Activated effector memory CD4-positive, alpha-beta T cell treated with Interleukin-2 at 50 U/mL for 16 hours (primary cell): Measurements from ENCODE around the gene VSTM2B.

Experiments used
- DNase-seq: peaks from one replicate; pipeline ENCODE4 v3.0.0-alpha.2; 2020

VSTM2B gene

GRCh38 chr19:29571181-29571580 lies 45.4 kb downstream of the VSTM2B start:
- DNase-seq = no peak

GRCh38 chr19:29573486-29573885 lies 47.7 kb downstream of the VSTM2B start:
- DNase-seq = no peak

GRCh38 chr19:29574510-29574909 lies 48.7 kb downstream of the VSTM2B start:
- DNase-seq = no peak

GRCh38 chr19:29576046-29576606 lies 50.3 kb downstream of the VSTM2B start:
- DNase-seq = no peak

- DNase-seq = no peak
Observed at GRCh38 chr19:29576761-29577648, 51.2 kb downstream of the VSTM2B start.

- DNase-seq = no peak
Observed at GRCh38 chr19:29577649-29577963, 51.8 kb downstream of the VSTM2B start.

GRCh38 chr19:29578349-29578748 lies 52.6 kb downstream of the VSTM2B start:
- DNase-seq = no peak

- DNase-seq = no peak
Observed at GRCh38 chr19:29579308-29579910, 53.6 kb downstream of the VSTM2B start.

- DNase-seq = no peak
Observed at GRCh38 chr19:29581398-29581797, 55.6 kb downstream of the VSTM2B start.

- DNase-seq = no peak
Observed at GRCh38 chr19:29583196-29583999, 57.6 kb downstream of the VSTM2B start.

- DNase-seq = no peak
Observed at GRCh38 chr19:29586401-29586800, 60.6 kb downstream of the VSTM2B start.

- no peak for DNase-seq
Observed at GRCh38 chr19:29587059-29587458, 61.3 kb downstream of the VSTM2B start.

- DNase-seq = peak; percentile 49
Observed at GRCh38 chr19:29587518-29587986, 61.8 kb downstream of the VSTM2B start.

- DNase-seq = no peak
Observed at GRCh38 chr19:29588095-29588494, 62.3 kb downstream of the VSTM2B start.

GRCh38 chr19:29590278-29590677 lies 64.5 kb downstream of the VSTM2B start:
- no peak for DNase-seq

- DNase-seq = no peak
Observed at GRCh38 chr19:29591670-29592069, 65.9 kb downstream of the VSTM2B start.

- DNase-seq = no peak
Observed at GRCh38 chr19:29593869-29594268, 68.1 kb downstream of the VSTM2B start.

GRCh38 chr19:29596080-29596727 lies 70.4 kb downstream of the VSTM2B start:
- DNase-seq = no peak

- DNase-seq = no peak
Observed at GRCh38 chr19:29596885-29597525, 71.2 kb downstream of the VSTM2B start.

GRCh38 chr19:29598036-29598435 lies 72.2 kb downstream of the VSTM2B start:
- no peak for DNase-seq

GRCh38 chr19:29598496-29598895 lies 72.7 kb downstream of the VSTM2B start:
- DNase-seq = no peak

- no peak for DNase-seq
Observed at GRCh38 chr19:29603308-29603707, 77.5 kb downstream of the VSTM2B start.
